ENCODE measurements around the gene PDLIM7.
A peak's percentile ranks its signal among the peaks of the same experiment; 100 is the strongest.

PDLIM7 gene

DNA sequence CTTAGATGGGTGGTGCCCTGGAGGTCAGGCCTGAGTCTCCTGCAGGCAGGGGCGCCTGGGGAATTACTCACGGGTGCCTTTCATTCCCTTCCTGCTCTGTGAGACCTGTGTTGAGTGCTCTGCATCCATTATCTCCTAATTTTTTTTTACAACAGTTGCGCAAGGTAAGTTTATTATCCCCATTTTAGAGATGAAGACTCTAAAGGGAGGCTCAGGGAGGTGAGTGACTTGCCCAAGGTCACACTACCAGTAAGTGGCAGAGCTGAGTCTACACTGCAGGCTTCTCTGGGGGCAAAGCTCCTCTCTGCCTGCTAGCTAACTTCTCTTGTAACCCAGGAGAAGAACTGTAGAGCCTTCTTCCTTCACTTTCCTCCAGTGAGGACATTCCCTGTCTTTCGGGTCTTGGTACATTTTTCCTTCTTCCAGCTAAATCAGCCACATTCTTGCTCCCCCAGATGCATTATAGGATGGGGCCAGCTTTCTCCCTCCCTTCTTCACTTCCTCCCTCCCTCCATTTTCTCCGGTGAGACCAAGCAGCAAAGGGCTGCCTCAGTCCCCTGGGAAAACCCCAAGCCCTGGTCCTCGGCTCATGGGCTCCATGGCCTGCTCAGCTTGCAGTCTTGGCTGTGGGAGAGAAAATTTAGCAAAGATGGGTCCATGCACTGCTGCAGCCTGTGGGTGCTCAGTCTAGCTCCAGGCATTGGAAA is 49.0 kb downstream of the PDLIM7 start:
- Histone ChIP-seq H3K27ac (no peak overlapping the region), H3K4me3 (no peak overlapping the region)
- no peak for DNase-seq (ENCODE audit: low spot score)
- no peak for TF ChIP-seq CTCF (IDR thresholded peaks at IDR 0.05)

GRCh38 chr5:177447611-177448243 is 49.7 kb downstream of the PDLIM7 start:
- Histone ChIP-seq H3K27ac (no peak overlapping the region), H3K4me3 (peak overlapping the region; percentile 88)
- no peak for DNase-seq (ENCODE audit: low spot score)
- no peak for TF ChIP-seq CTCF (IDR thresholded peaks at IDR 0.05)

GRCh38 chr5:177447066-177447610 is 50.3 kb downstream of the PDLIM7 start:
- no peak for DNase-seq (ENCODE audit: low spot score)
- TF ChIP-seq CTCF (IDR thresholded peaks at IDR 0.05) = no peak
- no peak overlapping the region for H3K27ac ChIP-seq
- peak overlapping the region; percentile 88 for H3K4me3 ChIP-seq

GRCh38 chr5:177446200-177447065 is 51.0 kb downstream of the PDLIM7 start, which contains the start of gene PRR7:
TSS of gene PRR7 (plus strand) at chr5:177446814. CDS start at chr5:177455068, 8,254 bp downstream.
- no peak within 1 kb of the TSS for H3K27ac ChIP-seq
- H3K4me3 ChIP-seq = peak within 1 kb of the TSS; percentile 88
- no peak for TF ChIP-seq CTCF (IDR thresholded peaks at IDR 0.05)
- no peak for DNase-seq (ENCODE audit: low spot score)

DNA sequence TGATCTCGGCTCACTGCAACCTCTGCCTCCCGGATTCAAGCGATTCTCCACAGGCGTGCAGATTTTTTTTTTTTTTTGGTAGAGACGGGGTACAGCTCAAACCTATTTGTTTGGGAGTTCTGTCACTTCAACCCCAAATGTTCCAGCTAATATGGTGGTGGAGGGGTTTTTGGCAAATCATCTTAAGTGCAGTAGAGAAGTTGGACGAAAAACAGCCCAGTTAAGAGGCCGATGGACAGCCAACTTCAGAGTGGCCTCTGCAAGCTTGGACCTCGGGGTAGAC is 51.5 kb downstream of the PDLIM7 start:
- Histone ChIP-seq H3K4me3 (peak overlapping the region; percentile 88), H3K27ac (no peak overlapping the region)
- TF ChIP-seq CTCF (IDR thresholded peaks at IDR 0.05) = no peak
- DNase-seq (ENCODE audit: low spot score) = no peak

- no peak for DNase-seq (ENCODE audit: low spot score)
- Histone ChIP-seq H3K27ac (no peak overlapping the region), H3K4me3 (no peak overlapping the region)
- no peak for TF ChIP-seq CTCF (IDR thresholded peaks at IDR 0.05)
Observed at GRCh38 chr5:177445052-177445916, 52.1 kb downstream of the PDLIM7 start.

Data from coronary artery (tissue), 2 donors.